ENCODE data around the gene GNG7. TPM values are rescaled to one million over a fixed set of nuclear protein-coding genes. Genes with fewer than 3 reads are reported as not detected.
"Not testable (repeated sequence)": the region's sequence is repeated elsewhere in the genome, so short reads cannot be mapped to it uniquely, and the experiment has no call there.

The GNG7 gene
- total RNA-seq, 1 donor from 2014 or later = 11.3 TPM

DNA sequence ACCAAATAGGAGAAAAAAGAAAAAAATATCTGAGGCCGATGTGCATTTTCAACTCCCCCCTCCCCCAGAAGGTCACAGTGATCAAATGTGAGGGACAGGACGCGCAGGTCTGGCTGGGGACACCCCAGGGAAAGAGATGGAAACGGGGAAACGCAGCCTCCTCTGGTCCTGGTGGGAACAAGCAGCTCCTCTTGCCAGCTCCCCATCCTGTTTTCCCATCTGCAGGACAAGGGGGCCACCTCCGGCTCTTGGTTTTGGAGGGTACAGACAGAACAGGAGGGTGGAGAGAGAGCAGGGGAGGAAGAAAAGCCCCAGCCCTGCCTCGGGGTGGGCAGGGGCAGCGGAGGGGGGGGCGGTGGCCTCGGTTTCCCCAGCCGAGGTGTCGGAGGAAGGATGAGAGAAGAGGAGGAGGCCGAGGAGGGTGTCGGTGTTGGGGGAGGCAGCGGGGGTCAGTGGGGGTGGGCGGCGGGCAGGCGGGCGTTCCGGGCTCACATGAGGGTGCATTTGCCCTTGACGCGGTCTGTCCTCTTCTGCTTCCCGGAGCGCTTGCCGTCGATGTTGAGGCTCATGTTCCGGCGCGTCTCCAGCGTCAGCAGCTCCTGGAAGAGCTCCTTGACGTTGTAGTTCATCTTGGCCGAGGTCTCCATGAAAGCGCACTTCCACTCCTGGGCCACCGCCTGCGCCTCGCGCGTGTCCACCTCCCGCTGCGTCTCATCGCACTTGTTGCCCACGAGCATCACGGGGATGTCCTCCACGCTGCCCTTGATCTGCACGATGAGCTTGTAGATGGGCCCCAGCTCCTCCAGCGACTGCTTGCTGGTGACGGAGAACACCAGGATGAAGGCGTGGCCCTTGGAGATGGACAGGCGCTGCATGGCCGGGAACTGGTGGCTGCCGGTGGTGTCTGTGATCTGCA is 14.5 kb upstream of the GNG7 start:
- peaks cover 6% of the 10 kb centered on the region for H3K36me3 Mint-ChIP-seq (ENCODE audit: insufficient read depth)
- peaks cover 7% of the 10 kb centered on the region for H3K27me3 Mint-ChIP-seq
- TF ChIP-seq, protein P1, sequence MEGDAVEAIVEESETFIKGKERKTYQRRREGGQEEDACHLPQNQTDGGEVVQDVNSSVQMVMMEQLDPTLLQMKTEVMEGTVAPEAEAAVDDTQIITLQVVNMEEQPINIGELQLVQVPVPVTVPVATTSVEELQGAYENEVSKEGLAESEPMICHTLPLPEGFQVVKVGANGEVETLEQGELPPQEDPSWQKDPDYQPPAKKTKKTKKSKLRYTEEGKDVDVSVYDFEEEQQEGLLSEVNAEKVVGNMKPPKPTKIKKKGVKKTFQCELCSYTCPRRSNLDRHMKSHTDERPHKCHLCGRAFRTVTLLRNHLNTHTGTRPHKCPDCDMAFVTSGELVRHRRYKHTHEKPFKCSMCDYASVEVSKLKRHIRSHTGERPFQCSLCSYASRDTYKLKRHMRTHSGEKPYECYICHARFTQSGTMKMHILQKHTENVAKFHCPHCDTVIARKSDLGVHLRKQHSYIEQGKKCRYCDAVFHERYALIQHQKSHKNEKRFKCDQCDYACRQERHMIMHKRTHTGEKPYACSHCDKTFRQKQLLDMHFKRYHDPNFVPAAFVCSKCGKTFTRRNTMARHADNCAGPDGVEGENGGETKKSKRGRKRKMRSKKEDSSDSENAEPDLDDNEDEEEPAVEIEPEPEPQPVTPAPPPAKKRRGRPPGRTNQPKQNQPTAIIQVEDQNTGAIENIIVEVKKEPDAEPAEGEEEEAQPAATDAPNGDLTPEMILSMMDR (IDR thresholded peaks at IDR 0.05; ENCODE audit: unreplicated experiment) = no peak
- no peak for DNase-seq (ENCODE audit: low spot score, unreplicated experiment)
- peaks cover 11% of the 10 kb centered on the region for H3K9me3 Mint-ChIP-seq (ENCODE audit: low read depth)
- no peaks in the 10 kb centered on the region for H3K4me1 Mint-ChIP-seq (ENCODE audit: low read depth)
- H3K4me3 Mint-ChIP-seq (ENCODE audit: low read depth) = no peak overlapping the region
- no peak overlapping the region for H3K27ac Mint-ChIP-seq

DNA sequence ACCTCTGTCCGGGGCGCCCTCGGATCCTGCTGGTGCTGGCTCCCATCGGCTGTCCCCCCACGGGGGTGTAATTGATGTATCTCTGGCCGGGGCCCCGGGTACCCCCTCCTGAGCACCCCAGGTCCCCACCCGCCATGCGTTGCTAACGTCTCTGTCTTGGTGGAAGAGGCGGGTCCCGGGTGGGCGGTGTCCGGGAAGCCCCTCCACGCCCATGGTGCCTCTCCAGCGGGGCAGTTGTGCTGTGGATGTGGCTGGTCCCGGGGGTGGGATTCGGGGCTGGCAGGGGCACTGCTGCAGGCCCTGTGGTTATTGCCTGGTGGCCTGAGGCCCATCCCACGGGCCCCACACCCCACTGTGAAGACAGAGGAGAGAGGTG is 13.8 kb upstream of the GNG7 start:
- H3K9me3 Mint-ChIP-seq (ENCODE audit: low read depth) = peaks cover 11% of the 10 kb centered on the region
- DNase-seq (ENCODE audit: low spot score, unreplicated experiment) = no peak
- TF ChIP-seq, protein P1 (IDR thresholded peaks at IDR 0.05; ENCODE audit: unreplicated experiment) = no peak
- H3K4me3 Mint-ChIP-seq (ENCODE audit: low read depth) = no peak overlapping the region
- H3K27me3 Mint-ChIP-seq = peaks cover 14% of the 10 kb centered on the region
- no peaks in the 10 kb centered on the region for H3K4me1 Mint-ChIP-seq (ENCODE audit: low read depth)
- H3K27ac Mint-ChIP-seq = no peak overlapping the region
- H3K36me3 Mint-ChIP-seq (ENCODE audit: insufficient read depth) = peaks cover 6% of the 10 kb centered on the region

DNA sequence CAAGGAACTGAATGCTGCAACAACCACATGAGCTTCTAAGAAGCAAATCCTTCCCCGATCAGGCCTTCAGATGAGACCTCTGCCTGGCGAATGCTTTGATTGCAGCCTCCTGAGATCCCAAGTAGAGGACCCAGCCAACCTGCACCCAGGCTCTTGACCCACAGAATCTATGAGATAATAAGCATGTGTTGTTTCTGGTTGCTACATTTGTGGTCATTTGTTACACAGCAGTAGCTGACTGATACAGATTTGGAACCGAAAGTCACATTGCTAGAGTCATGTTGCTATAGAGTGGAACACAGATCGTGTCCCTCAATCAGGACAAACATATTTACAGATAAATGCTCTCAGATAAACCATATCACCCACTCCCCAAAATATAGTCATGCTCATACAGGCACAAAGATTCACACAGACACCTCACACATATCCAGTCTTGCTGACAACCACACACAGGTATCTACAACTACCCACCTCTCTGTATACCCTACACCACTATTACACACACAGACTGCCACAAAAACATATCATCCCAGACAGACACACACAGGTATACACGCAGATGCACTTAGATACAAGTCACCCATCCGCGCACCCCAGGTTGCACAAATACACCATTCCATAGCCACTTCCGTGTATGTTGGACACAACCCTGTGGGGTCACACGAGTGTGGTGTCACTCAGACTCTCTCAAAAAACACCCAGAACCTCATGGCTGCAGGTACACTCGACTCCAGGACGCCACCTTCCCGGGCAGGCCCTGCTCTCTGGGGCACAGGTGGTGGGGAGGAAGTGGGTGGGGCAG is 13.2 kb upstream of the GNG7 start:
- TF ChIP-seq, protein P1 (IDR thresholded peaks at IDR 0.05; ENCODE audit: unreplicated experiment) = no peak
- Mint-ChIP-seq H3K27ac (no peak overlapping the region), H3K4me3 (ENCODE audit: low read depth) (no peak overlapping the region), H3K27me3 (peaks cover 16% of the 10 kb centered on the region), H3K36me3 (ENCODE audit: insufficient read depth) (peaks cover 6% of the 10 kb centered on the region), H3K9me3 (ENCODE audit: low read depth) (peaks cover 11% of the 10 kb centered on the region), H3K4me1 (ENCODE audit: low read depth) (no peaks in the 10 kb centered on the region)
- no peak for DNase-seq (ENCODE audit: low spot score, unreplicated experiment)

DNA sequence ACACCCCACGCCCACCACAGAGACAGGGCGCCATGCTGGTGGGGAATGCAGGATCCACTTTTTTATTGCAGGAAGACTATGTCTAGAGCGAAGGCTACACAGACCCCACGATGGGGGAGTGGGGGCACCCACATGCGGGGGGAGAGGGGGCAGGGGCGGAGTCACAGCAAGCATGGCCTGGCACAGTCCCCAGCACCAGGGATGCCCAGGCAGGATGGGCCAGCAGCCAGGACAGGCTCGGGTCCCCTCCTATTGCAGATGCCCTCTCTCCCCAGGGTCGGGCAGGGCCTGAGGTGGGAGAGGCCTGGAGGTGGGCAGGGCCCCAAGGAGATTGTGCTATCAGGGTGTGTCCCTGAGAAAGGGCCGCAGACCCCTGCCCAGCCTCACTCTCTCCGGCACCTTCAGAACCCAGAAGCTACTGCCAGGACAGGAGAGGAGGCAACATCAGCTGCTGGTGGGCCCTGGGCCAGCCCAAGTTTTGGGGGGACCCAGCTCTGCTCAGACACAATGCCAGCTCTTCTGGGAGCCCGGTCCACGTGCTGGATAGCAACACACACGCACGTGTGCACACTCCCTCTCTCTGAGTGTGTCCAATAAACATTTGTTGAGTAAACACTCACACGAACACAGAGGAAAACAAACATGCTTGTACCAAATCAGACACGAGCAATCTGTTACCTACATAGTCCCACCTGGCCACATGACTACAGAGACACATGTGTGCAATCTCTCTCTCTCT is 12.2 kb upstream of the GNG7 start:
- no peak overlapping the region for H3K4me3 Mint-ChIP-seq (ENCODE audit: low read depth)
- TF ChIP-seq, protein P1 (IDR thresholded peaks at IDR 0.05; ENCODE audit: unreplicated experiment) = no peak
- peaks cover 6% of the 10 kb centered on the region for H3K36me3 Mint-ChIP-seq (ENCODE audit: insufficient read depth)
- peaks cover 16% of the 10 kb centered on the region for H3K27me3 Mint-ChIP-seq
- H3K9me3 Mint-ChIP-seq (ENCODE audit: low read depth) = peaks cover 11% of the 10 kb centered on the region
- no peaks in the 10 kb centered on the region for H3K4me1 Mint-ChIP-seq (ENCODE audit: low read depth)
- no peak overlapping the region for H3K27ac Mint-ChIP-seq
- no peak for DNase-seq (ENCODE audit: low spot score, unreplicated experiment)

DNA sequence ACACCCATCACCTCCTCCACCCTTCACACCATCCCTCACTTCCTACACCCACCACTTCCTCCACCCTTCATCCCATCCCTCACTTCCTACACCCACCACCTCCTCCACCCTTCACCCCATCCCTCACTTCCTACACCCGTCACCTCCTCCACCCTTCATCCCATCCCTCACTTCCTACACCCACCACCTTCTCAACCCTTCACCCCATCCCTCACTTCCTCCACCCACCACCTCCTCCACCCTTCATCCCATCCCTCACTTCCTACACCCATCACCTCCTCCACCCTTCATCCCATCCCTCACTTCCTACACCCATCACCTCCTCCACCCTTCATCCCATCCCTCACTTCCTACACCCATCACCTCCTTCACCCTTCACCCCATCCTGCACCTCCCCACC is 11.6 kb upstream of the GNG7 start:
- not testable (repeated sequence) for H3K4me1 Mint-ChIP-seq (ENCODE audit: low read depth); H3K4me3 Mint-ChIP-seq (ENCODE audit: low read depth); H3K27ac Mint-ChIP-seq; DNase-seq (ENCODE audit: low spot score, unreplicated experiment); H3K36me3 Mint-ChIP-seq (ENCODE audit: insufficient read depth)
- peaks cover 16% of the 10 kb centered on the region for H3K27me3 Mint-ChIP-seq
- peaks cover 11% of the 10 kb centered on the region for H3K9me3 Mint-ChIP-seq (ENCODE audit: low read depth)

DNA sequence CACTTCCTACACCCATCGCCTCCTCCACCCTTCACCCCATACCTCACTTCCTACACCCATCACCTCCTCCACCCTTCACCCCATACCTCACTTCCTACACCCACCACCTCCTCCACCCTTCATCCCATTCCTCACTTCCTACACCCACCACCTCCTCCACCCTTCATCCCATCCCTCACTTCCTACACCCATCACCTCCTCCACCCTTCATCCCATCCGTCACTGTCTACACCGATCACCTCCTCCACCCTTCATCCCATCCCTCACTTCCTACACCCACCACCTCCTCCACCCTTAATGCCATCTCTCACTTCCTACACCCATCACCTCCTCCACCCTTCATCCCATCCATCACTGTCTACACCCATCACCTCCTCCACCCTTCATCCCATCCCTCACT is 10.7 kb upstream of the GNG7 start:
- H3K27ac Mint-ChIP-seq; H3K36me3 Mint-ChIP-seq (ENCODE audit: insufficient read depth); DNase-seq (ENCODE audit: low spot score, unreplicated experiment); H3K4me3 Mint-ChIP-seq (ENCODE audit: low read depth); H3K4me1 Mint-ChIP-seq (ENCODE audit: low read depth): not testable (repeated sequence)
- peaks cover 16% of the 10 kb centered on the region for H3K27me3 Mint-ChIP-seq
- peaks cover 11% of the 10 kb centered on the region for H3K9me3 Mint-ChIP-seq (ENCODE audit: low read depth)
